ENCODE measurements around the gene ATXN1. TPM values are rescaled to one million over a fixed set of nuclear protein-coding genes. Genes with fewer than 3 reads are reported as not detected.

Gene ATXN1
- total and polyA plus RNA-seq, 2 donors from 2014 or later, result 4.2 to 58.2 TPM

- Histone ChIP-seq H3K9me3 (ENCODE audit: control insufficient read depth in 2 of 3, insufficient read depth in 1 of 3, low read length in 3 of 3) (no peaks in the 10 kb centered on the region), H3K27me3 (ENCODE audit: control insufficient read depth, insufficient read depth, low read length) (no peaks in the 10 kb centered on the region), H3K4me1 (ENCODE audit: control insufficient read depth in 2 of 3, insufficient read depth in 2 of 3, low read depth in 1 of 3, low read length in 3 of 3) (peaks cover 0 to 2% (median 0%) of the 10 kb centered on the region in 3 donors), H3K27ac (ENCODE audit: low read depth in 2 of 2, low read length in 2 of 2) (no peak overlapping the region), H3K9ac (ENCODE audit: low read length in 3 of 3) (no peak overlapping the region), H3K4me3 (ENCODE audit: low read length in 3 of 3) (no peak overlapping the region), H3K36me3 (ENCODE audit: control insufficient read depth in 2 of 3, insufficient read depth in 3 of 3, low read length in 3 of 3) (no peaks in the 10 kb centered on the region)
- FAIRE-seq (no peak), DNase-seq (no peak)
- TF ChIP-seq, protein P1, sequence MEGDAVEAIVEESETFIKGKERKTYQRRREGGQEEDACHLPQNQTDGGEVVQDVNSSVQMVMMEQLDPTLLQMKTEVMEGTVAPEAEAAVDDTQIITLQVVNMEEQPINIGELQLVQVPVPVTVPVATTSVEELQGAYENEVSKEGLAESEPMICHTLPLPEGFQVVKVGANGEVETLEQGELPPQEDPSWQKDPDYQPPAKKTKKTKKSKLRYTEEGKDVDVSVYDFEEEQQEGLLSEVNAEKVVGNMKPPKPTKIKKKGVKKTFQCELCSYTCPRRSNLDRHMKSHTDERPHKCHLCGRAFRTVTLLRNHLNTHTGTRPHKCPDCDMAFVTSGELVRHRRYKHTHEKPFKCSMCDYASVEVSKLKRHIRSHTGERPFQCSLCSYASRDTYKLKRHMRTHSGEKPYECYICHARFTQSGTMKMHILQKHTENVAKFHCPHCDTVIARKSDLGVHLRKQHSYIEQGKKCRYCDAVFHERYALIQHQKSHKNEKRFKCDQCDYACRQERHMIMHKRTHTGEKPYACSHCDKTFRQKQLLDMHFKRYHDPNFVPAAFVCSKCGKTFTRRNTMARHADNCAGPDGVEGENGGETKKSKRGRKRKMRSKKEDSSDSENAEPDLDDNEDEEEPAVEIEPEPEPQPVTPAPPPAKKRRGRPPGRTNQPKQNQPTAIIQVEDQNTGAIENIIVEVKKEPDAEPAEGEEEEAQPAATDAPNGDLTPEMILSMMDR (IDR thresholded peaks at IDR 0.05; ENCODE audit: borderline replicate concordance, extremely low read depth, insufficient read depth), result no peak
- intact Hi-C loops (cut with DNase I), result no loop called here
These were observed 386.1 kb downstream of the ATXN1 start for GRCh38 chr6:16375206-16375605.

DNA sequence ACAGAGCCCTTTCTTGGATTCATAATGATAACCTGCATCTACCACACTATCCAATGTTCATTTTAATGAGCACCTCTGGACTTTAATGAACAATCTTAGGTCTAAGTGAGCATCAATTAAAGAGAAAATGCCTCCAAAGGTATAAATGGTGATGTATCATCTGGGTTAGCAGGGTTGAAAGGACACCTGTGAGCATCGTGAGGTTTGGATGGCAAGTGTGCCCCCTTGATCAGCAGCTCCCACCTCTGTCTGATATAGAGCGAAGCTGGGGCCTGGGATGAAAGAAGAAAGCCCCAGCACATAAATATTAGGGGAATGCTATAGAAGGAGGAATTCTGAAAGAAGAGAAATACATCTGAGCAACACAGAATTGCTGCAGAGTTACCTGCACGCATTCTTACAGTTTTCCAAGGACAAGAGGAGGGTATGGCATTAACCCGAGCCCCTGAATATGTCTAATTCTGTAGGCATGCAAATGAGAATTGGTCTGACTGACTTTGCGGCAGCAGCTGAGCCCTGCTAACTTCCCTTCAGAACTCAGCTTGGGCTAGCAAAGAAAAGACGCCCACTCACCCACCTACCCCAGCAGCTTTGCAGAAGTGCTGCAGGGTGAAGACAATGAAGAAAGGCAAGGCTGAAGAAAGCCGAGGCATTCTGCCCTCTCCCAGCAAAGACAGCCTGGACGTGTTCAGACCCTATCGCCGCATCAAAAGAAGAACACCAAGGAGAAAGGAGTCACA is 386.6 kb downstream of the ATXN1 start:
- no peaks in the 10 kb centered on the region for H3K9me3 ChIP-seq (ENCODE audit: control insufficient read depth in 2 of 3, insufficient read depth in 1 of 3, low read length in 3 of 3)
- H3K4me3 ChIP-seq (ENCODE audit: low read length in 3 of 3), result no peak overlapping the region
- intact Hi-C loops (cut with DNase I), result no loop called here
- no peak overlapping the region for H3K27ac ChIP-seq (ENCODE audit: low read depth in 2 of 2, low read length in 2 of 2)
- no peak overlapping the region for H3K9ac ChIP-seq (ENCODE audit: low read length in 3 of 3)
- H3K27me3 ChIP-seq (ENCODE audit: control insufficient read depth, insufficient read depth, low read length), result no peaks in the 10 kb centered on the region
- DNase-seq, result no peak
- H3K4me1 ChIP-seq (ENCODE audit: control insufficient read depth in 2 of 3, insufficient read depth in 2 of 3, low read depth in 1 of 3, low read length in 3 of 3), result peaks cover 0 to 2% (median 0%) of the 10 kb centered on the region in 3 donors
- H3K36me3 ChIP-seq (ENCODE audit: control insufficient read depth in 2 of 3, insufficient read depth in 3 of 3, low read length in 3 of 3), result no peaks in the 10 kb centered on the region
- no peak for FAIRE-seq
- TF ChIP-seq, protein P1 (IDR thresholded peaks at IDR 0.05; ENCODE audit: borderline replicate concordance, extremely low read depth, insufficient read depth), result no peak

- Histone ChIP-seq H3K36me3 (ENCODE audit: control insufficient read depth in 2 of 3, insufficient read depth in 3 of 3, low read length in 3 of 3) (no peaks in the 10 kb centered on the region), H3K27me3 (ENCODE audit: control insufficient read depth, insufficient read depth, low read length) (no peaks in the 10 kb centered on the region), H3K27ac (ENCODE audit: low read depth in 2 of 2, low read length in 2 of 2) (no peak overlapping the region), H3K9ac (ENCODE audit: low read length in 3 of 3) (no peak overlapping the region), H3K9me3 (ENCODE audit: control insufficient read depth in 2 of 3, insufficient read depth in 1 of 3, low read length in 3 of 3) (no peaks in the 10 kb centered on the region), H3K4me1 (ENCODE audit: control insufficient read depth in 2 of 3, insufficient read depth in 2 of 3, low read depth in 1 of 3, low read length in 3 of 3) (peaks cover 0 to 2% (median 0%) of the 10 kb centered on the region in 3 donors), H3K4me3 (ENCODE audit: low read length in 3 of 3) (no peak overlapping the region)
- FAIRE-seq (no peak), DNase-seq (no peak)
- intact Hi-C loops (cut with DNase I), result no loop called here
- TF ChIP-seq, protein P1 (IDR thresholded peaks at IDR 0.05; ENCODE audit: borderline replicate concordance, extremely low read depth, insufficient read depth), result no peak
These were observed 387.2 kb downstream of the ATXN1 start for GRCh38 chr6:16374016-16374415.
